SK-N-MC (cell line): ENCODE results near the gene THOC6.

Experiments used
- FOXP2 ChIP-seq: optimal IDR thresholded peaks from 2 replicates; pipeline ENCODE3; 2011; ENCODE audit warnings: mild to moderate bottlenecking, moderate library complexity; ENCODE audit not compliant: insufficient read depth; ENCODE audit errors: extremely low read length, control extremely low read depth
- POLR2AphosphoS5 ChIP-seq: IDR thresholded peaks from 2 replicates; pipeline ENCODE4 v1.6.1; 2012; ENCODE audit warnings: mild to moderate bottlenecking, low read depth, low read length, borderline replicate concordance

DNA sequence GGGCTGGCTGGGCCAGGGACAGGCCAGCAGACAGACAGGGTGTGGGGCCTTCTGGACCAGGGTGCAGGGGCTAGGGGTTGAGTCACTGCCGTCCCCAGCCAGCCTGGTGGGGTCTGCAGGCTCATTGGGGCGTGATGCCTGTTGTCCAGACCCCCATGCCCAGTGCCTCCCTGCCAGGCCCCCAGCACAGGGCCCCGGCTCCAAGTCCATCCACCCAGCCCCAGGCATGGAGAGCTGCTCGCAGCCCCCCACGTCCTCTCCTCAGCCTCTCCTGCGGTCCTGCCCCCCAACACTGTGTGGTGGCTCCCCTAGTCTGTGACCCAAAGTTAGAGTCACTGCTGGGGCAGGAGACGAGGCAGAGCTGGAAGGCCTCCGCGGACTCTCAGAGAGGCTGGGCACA lies 36.5 kb upstream of the THOC6 start:
- TF ChIP-seq POLR2AphosphoS5: no peak
- no peak for TF ChIP-seq FOXP2
